Measurements from ENCODE around the gene LPAR4. TPM values are rescaled to one million over a fixed set of nuclear protein-coding genes. Genes with fewer than 3 reads are reported as not detected.
"Not testable (repeated sequence)": the region's sequence is repeated elsewhere in the genome, so short reads cannot be mapped to it uniquely, and the experiment has no call there.

Gene LPAR4, protein sequence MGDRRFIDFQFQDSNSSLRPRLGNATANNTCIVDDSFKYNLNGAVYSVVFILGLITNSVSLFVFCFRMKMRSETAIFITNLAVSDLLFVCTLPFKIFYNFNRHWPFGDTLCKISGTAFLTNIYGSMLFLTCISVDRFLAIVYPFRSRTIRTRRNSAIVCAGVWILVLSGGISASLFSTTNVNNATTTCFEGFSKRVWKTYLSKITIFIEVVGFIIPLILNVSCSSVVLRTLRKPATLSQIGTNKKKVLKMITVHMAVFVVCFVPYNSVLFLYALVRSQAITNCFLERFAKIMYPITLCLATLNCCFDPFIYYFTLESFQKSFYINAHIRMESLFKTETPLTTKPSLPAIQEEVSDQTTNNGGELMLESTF
- total RNA-seq: 0.26 TPM
- long read RNA-seq: 0 reads

DNA sequence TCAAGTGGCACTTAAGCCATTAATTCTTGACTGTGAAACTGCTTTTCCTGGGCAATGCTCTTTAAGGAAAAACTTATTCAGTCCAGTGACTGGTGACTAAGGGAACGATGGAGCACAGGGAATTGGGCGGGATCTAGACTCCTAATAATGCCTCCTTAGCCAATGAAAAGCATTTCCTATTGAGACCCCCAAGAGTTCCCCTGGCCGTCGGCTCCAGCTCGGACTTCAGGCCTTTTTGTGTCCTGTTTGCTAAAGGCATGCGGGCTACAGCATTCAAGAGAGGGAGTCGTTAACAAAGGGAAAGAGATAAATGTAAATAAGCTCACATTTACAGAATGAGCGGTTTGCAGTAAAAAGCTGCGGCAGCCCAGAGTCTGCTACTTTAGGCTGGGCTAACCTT, at the start of gene LPAR4:
Gene LPAR4, plus strand, starts transcription at position 232 of the 400 bp plus-strand sequence. CDS start 7,150 bp downstream, outside the sequence.
- no peak for DNase-seq (ENCODE audit: low spot score)

DNA sequence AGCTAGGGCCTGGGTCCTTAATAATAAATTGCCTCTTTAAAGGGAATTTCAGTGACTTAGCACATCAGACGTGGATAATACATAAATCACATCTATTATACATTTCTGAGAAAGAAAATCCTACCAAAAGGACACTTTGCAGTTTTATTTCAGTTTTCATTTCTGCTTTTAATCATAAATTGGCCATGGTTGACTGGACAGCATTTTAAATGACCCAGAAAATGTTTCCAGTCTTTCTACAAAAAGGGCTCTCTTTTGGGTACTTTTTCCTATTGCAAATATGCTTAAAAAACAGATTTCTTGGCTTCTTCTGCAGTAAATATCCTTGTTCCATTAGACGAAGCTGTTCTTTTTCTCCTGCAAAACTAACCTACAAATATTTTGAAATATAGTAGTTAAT, 41.4 kb upstream of the LPAR4 start:
- DNase-seq (ENCODE audit: low spot score): no peak

DNA sequence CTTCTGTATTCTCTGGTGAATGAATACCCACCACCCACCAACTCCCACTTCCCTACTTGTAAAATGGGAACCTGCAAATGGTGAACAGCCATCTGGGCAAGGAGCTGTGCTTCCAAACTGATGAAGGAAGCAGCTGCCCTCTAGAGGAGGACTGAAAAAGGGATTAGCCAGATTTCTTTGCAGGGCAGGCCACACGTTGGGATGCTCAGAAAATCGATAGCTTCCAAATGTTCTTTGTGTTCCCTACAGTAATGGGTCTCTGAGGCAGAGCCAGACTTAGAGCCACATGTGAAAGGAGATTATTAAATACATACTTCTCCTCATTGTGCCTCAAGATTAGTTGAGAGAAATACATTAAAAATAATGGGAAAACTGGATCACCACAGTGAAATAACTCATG, 39.3 kb upstream of the LPAR4 start:
- no peak for DNase-seq (ENCODE audit: low spot score)

DNA sequence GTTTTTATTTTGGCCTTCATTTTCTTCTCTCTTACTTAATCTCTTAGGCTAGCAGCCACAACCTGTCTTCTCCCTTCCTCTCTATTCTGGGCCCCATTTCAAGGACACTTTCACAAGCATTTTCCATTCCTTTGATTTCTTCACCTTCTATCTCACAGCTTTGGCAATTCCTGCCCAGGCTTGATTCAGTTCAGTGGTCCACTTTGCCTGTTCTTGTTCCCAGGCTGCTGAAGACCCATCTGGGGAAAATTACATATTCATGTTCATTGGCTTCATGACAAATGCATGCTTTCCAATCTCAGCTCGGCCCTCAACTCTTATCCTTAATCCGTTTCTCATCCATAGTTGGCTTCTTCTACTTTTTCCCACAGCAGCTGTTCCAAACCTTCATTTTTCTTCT, 38.7 kb upstream of the LPAR4 start:
- DNase-seq (ENCODE audit: low spot score): no peak

DNA sequence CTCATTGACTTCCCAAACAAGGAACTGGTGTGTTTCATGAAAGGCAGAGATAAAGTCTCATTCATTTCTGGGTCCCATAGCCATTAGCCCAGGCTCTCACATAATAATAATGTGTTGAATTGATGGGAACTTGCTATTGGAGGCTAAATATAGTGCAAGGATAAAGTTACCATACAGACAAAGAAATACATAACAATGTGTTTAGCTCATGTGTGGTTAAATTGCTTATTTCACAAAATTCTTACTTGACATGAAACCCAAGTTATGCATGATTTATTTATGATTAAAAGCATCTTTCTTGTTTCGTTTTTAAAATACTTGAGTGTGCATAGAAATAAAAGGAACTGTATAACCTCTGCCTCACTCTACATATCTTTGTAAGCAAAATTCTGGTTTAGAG, 37.3 kb upstream of the LPAR4 start:
- no peak for DNase-seq (ENCODE audit: low spot score)

DNA sequence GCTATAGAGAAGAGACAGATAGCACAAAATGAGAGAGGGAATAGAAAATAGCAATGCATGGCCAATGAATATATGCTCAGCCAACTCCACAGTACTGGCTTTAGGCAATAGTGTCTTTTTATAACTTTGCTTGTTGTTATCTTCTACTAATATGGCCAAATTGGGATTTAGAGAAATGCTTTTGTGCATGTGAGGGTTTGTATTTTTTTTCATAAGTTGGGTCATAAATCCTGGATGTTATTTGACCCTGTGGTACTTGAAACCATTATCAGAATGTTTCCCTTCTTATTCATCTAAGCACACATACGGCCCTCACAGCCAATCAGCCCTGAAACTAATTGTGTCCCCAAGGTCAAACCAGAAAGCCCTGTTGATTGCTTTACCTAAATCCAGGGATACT, 35.2 kb upstream of the LPAR4 start:
- DNase-seq (ENCODE audit: low spot score): no peak

DNA sequence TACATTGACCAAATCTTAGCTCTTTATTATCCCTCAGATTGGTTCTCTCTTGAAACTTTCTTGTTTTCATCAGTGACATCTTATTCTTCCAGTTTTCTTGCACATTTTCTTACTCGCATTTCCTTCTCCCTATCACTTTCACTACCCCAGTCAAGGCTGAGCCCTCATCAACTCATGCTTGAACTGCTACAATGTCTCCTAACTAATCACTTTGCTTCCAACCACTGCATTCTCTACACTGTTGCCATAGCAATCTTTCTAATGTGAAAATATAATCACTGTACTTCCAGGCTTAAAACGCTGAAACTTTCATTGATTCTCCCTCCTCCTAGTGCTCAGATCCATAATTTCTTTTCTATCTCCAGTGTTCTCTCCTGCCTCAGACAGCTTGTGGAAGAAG, 22.2 kb upstream of the LPAR4 start:
- no peak for DNase-seq (ENCODE audit: low spot score)

DNA sequence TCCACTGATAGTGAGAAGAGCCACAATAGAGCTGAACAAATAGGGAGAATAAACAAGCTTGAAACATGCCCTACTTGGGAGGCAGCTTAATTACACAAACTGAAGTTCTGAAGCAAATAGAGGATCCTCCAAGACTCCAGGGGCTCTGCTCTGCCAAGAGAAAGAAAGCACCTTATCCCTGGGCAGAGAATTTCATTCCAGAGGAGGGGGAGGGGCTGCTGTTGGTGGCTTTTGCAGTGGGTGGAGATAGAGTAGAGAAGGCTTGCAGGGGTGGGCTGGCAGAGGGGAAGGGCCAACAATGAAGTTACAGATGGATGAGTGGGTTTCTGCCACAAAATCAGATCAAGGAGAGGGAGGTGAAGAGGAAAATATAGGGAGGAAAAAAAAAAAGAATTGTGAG, 1.0 kb upstream of the LPAR4 start:
- no peak for DNase-seq (ENCODE audit: low spot score)

DNA sequence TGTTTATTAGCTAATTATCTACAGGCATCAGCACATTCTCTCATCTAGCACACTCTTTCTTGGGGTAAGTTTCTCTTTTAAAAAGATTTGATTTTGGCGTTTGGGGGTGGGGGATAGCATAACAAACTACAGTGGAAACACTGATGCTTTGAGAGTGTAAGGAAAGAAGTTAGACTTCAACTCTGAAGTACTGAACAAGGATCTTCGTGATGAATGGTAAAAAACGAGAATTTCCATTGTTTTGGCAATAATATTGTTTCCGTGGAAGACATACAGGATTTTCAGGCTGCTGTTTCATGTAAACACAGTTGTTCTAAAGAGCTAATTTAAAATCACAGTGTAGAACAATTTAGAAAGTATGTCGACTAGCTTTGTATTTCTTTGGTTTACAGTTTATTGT, 451 bp downstream of the LPAR4 start:
- DNase-seq (ENCODE audit: low spot score): no peak

DNA sequence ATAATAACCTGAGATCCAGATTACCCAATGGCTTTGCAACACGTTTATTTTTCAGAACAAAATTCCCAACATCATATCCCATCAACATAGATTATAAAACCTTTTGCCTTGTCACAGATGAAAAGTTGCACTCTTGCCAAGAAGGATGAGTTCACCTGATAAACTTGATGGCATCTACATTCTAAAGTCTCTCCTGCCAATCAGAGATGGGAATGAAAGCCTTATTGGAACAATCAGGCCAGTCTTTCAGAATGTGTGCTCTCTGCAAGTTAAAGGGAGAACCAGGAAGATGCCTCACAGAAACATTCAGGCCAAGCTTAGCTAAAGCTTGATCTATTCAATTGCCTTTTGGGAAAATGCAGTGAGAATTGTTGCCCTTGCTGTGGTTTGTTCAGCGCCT, 1.3 kb downstream of the LPAR4 start:
- no peak for DNase-seq (ENCODE audit: low spot score)

DNA sequence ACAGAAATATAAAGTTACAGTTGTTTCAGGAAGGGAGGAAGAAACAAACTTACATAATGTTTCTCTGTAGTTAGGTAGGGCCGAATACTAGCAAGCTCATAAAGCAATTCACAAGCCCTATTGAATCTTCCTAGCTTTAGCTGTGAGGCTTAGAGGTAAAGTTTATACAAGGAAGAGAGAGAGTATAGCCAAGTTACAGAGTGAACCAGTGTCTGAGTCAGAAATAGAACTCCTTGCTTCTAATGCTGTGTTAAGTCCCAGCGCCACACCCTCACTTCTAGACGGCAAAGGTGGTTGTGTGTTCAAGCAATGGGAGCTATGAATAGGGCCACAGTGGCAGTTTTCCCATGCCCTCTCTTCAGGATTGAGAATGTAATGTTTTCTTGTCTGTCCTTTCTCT, 6.1 kb downstream of the LPAR4 start:
- DNase-seq (ENCODE audit: low spot score): no peak

DNA sequence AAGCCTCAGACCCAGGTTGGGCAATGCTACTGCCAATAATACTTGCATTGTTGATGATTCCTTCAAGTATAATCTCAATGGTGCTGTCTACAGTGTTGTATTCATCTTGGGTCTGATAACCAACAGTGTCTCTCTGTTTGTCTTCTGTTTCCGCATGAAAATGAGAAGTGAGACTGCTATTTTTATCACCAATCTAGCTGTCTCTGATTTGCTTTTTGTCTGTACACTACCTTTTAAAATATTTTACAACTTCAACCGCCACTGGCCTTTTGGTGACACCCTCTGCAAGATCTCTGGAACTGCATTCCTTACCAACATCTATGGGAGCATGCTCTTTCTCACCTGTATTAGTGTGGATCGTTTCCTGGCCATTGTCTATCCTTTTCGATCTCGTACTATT, 7.4 kb downstream of the LPAR4 start:
- no peak for DNase-seq (ENCODE audit: low spot score)

DNA sequence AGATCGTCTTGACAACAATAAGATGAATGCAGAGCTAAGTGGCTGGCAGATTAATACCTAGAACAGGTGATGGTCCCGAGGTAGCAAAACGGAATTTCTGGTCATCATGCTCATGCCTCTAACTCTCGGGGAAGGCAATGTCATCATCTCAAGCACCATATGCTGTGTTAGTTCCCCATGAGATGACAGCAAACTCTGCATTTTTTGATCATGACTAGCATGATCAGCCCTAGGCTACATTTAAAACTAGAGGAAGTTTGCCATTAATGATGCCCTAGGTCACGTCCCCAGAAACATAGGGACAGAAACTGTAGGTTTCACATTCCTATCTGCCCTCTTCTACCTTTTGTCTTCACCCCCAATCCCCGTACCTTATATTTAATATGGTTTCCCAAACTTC, 11.6 kb downstream of the LPAR4 start:
- DNase-seq (ENCODE audit: low spot score): no peak

DNA sequence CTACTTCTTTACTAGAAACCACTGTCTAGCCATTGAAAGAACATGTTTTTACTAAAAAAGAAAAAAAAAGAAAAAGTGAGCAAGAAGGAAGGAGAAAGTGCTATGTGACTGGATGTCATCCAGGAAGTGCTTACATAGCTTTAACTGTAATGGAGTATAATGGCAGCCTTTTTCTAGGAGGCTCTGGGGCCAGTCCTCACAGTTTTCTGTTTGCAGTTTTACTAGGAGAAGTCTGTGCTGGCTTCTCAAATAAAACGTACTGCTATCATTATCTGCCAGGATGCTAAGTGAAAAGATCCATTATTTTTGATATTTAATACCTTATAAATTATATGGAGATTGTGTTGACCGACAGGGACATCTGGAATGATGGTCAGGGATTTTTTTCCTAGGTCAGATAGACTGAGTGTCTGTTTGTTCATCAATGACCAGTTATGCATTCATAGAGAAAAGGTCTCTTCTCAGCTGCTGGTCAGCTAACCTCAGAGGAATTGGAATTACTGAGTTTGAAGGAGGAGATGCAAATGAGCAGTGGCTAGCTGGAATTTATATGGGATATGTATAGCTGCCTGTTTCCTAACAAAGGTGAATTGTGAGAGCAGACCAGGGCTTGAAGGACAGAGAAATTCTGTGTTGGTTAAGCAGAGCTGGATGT, 21.7 kb downstream of the LPAR4 start:
- no peak for DNase-seq (ENCODE audit: low spot score)

DNA sequence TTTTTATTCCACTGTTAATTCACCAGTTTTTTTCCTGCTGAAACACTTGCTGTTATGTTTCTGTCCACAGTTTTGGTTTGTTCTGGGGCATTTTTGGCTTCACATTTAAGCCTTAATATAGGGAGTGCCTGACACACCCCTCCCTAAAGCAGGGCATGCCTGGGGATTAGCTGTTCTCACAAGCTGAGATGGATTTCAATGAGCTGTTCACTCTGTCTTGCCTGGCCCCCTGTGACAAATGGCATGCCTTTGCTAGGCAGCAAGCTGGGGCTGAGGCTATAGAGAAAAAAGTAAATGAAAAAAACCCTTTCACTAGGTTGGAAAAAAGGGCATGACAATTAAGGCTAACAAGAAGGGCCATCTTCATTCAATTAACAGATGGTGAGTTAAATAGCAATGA, 22.4 kb downstream of the LPAR4 start:
- no peak for DNase-seq (ENCODE audit: low spot score)

DNA sequence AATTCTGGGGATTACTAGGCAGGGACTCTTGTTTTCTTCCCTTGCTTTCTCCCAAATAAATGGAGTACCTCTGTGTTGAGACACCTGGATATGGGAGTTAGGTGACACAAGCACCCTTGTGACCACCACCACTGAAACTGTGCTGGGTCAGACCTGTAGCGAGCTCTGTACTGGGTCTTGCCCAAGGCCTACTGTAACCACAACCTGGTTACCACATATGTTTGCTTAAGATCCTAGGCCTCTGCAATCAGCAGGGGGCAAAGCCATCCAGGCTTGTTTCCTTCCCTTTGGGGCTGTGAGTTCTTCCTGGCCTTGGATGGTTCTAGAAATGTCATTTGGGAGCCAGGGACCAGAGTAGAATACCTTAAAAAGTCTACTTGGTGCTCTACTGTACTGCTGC, 49.4 kb downstream of the LPAR4 start:
- DNase-seq (ENCODE audit: low spot score): no peak

DNA sequence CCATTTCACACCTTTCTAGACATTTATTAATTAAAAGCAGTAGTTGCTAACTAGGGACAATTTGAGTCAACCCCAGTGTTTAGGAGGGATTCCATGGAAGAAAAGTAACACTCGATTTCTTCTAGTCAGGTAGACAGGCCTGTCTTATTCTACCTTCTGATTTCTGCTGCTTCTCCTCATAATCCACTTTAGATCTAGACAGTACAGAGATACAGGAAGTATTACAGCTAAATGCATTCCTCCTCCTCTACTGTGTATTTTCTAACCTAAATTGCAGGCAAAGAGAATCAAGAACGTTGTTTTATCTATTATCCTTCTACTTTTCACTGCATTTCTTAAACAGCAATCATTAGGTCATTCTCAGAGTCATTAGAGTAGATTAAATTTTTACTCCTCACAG, 52.6 kb downstream of the LPAR4 start:
- DNase-seq (ENCODE audit: low spot score): no peak

DNA sequence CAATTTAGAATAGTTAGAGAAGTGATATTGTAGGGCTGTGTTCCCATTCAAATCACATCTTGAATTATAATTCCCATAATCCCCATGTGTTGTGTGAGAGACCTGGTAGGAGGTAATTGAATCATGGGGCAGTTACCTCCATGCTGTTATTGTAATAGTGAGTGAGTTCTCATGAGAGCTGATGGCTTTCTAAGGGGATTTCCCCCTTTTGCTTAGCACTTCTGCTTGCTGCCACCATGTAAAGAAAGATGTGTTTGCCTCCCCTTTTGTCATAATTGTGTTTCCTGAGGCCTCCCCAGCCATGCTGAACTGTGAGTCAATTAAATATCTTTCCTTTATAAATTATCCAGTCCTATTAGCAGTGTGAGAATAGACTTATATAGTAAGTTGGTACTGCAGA, 53.2 kb downstream of the LPAR4 start:
- DNase-seq (ENCODE audit: low spot score): no peak

DNA sequence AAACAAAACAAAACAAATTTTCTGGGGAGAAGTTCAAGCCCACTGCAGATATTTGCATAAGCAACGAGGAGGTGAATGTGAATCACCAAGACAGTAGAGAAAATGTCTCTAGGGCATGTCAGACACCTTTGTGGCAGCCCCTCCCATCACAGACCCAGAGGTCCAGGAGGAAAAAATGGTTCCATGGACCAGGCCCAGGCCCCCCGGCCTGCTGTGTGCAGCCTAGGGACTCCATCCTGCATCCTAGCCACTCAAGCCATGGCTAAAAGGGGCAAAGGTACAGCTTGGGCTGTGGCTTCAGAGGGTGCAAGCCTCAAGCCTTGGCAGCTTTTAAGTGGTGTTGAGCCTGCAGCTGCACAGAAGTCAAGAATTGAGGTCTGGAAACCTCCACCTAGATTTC, 54.0 kb downstream of the LPAR4 start:
- no peak for DNase-seq (ENCODE audit: low spot score)

DNA sequence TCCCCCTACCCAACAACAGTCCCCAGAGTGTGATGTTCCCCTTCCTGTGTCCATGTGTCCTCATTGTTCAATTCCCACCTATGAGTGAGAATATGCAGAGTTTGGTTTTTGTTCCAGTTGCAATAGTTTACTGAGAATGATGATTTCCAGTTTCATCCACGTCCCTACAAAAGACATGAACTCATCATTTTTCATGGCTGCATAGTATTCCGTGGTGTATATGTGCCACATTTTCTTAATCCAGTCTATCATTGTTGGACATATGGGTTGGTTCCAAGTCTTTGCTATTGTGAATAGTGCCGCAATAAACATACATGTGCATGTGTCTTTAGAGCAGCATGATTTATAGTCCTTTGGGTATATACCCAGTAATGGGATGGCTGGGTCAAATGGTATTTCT, 55.0 kb downstream of the LPAR4 start:
- DNase-seq (ENCODE audit: low spot score): not testable (repeated sequence)
